Adipocyte (in vitro differentiated cells): ENCODE results near the gene MFAP3.
A peak's percentile ranks its signal among the peaks of the same experiment; 100 is the strongest.

Experiments used
- DNase-seq: peaks from one replicate; pipeline ENCODE4 v3.0.0-alpha.2; 2015; ENCODE audit warnings: low read depth
- H3K27me3 ChIP-seq: replicated peaks from 2 replicates; pipeline ENCODE4 v1.7.0; 2013; ENCODE audit warnings: mild to moderate bottlenecking, low read length, moderate library complexity; ENCODE audit not compliant: control insufficient read depth, insufficient read depth
- H3K36me3 ChIP-seq: 2 replicates; pipeline ENCODE4 v1.7.0; 2013; ENCODE audit warnings: low read length, mild to moderate bottlenecking, moderate library complexity; ENCODE audit not compliant: control insufficient read depth, insufficient read depth, severe bottlenecking
- H3K4me1 ChIP-seq: 2 replicates; pipeline ENCODE4 v1.7.0; 2013; ENCODE audit warnings: mild to moderate bottlenecking, low read length, moderate library complexity; ENCODE audit not compliant: control insufficient read depth, insufficient read depth
- H3K4me3 ChIP-seq: 2 replicates; pipeline ENCODE4 v1.7.0; 2013; ENCODE audit warnings: mild to moderate bottlenecking, low read length, moderate library complexity
- H3K9ac ChIP-seq: 2 replicates; pipeline ENCODE4 v1.7.0; 2013; ENCODE audit warnings: mild to moderate bottlenecking, low read length, moderate library complexity
- H3K9me3 ChIP-seq: 2 replicates; pipeline ENCODE4 v1.7.0; 2013; ENCODE audit warnings: mild to moderate bottlenecking, low read length, moderate library complexity; ENCODE audit not compliant: control insufficient read depth

Gene MFAP3

DNA sequence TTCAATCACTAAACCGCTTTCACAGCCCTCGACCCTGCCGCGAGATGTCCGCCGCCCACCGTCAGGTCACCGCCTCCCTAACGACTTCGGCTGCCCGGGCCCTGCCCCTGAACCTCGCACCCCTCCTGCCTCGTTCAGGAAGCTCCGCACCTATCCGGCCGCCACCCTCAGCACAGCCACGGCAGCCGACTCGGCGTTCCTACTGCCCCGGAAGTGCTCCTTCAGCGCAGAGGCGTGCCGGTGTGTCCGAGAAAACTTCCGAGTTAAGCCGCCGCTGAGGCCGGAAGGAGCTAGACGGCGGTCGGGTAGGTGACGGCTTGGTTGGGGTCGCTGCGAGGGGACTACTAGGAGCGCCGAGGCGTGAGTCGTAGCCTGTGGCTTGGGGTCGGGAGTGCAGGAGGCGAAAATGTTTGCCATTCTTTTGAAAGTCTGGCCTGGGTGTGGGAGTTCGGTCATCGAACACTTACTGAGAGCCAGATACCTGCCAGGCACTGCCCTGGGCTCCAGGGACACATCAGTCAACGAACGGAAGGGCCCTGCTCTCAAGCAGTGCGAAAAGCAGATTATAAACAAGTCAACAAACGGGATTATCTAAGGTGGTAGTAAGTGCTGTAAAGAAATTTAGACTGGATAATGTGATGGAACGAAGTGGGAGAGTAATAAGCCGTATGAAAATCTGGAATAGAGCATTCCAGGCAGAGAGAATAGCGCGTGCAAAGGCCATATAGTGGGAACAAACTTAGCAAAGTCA lies at the start of gene MFAP3, which contains the start of gene FAM114A2:
Gene MFAP3 (plus strand): TSS at position 261 of the 751 bp plus-strand sequence. CDS start 10,756 bp downstream, outside the sequence.
Gene FAM114A2 (minus strand): TSS at position 204 of the 751 bp plus-strand sequence. CDS start 3,957 bp downstream, outside the sequence.
- peaks cover 30% of the 10 kb centered on the region for H3K4me1 ChIP-seq
- peak within 1 kb of the TSS; percentile 97 for H3K4me3 ChIP-seq
- H3K36me3 ChIP-seq, result no peaks in the 10 kb centered on the region
- peak; percentile 97 for DNase-seq
- peak within 1 kb of the TSS; percentile 92 for H3K9ac ChIP-seq
- H3K27me3 ChIP-seq, result no peaks in the 10 kb centered on the region
- H3K9me3 ChIP-seq, result no peaks in the 10 kb centered on the region

DNA sequence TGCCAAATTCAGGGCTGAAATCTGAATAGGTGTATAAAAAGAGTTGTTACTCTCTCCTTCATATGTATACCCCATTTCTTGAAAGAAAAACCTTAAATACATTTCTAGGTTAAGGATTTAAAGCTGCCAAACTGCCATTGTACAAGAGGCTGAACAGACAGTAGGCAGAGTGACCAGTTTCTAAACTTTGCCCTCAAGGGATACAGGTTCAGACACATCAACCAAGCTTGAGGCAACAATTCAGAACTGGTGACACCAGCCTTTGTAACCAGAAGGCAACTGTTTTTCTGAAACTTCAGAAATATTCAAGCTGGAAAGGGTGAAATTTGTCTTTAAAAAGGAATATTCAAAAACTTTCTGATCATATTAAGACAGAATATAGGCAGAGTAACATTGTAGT lies 47.6 kb upstream of the MFAP3 start:
- Histone ChIP-seq H3K9me3 (no peaks in the 10 kb centered on the region), H3K27me3 (no peaks in the 10 kb centered on the region), H3K9ac (no peak overlapping the region), H3K4me3 (no peak overlapping the region), H3K36me3 (peaks cover 23% of the 10 kb centered on the region), H3K4me1 (peaks cover 16% of the 10 kb centered on the region)
- DNase-seq, result no peak

- Histone ChIP-seq H3K36me3 (peaks cover 58% of the 10 kb centered on the region), H3K4me3 (no peak overlapping the region), H3K9ac (no peak overlapping the region), H3K4me1 (peaks cover 8% of the 10 kb centered on the region), H3K9me3 (no peaks in the 10 kb centered on the region), H3K27me3 (no peaks in the 10 kb centered on the region)
- DNase-seq, result no peak
These were observed 40.8 kb upstream of the MFAP3 start for GRCh38 chr5:153998010-153998409.

DNA sequence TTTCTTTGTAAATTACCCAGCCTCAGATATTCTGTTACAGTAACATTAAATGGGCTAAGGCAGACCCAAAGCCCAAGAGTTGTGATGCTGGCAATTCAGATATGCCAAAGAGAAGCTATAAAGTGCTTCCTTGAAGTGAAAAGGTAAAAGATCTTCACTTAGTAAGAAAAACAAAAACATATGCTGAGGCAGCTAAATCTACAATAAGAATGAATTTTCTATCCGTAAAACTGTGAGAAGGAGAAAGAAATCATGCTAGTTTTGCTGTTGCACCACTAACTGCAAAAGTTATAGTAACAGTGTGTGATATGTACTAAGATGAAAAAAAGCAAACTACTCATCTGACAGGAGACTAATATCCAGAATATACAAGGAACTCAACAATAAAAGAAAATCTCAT lies 40.0 kb upstream of the MFAP3 start:
- H3K4me1 ChIP-seq, result peaks cover 8% of the 10 kb centered on the region
- H3K36me3 ChIP-seq, result peaks cover 58% of the 10 kb centered on the region
- H3K4me3 ChIP-seq, result no peak overlapping the region
- H3K9me3 ChIP-seq, result no peaks in the 10 kb centered on the region
- H3K27me3 ChIP-seq, result no peaks in the 10 kb centered on the region
- DNase-seq, result no peak
- no peak overlapping the region for H3K9ac ChIP-seq

DNA sequence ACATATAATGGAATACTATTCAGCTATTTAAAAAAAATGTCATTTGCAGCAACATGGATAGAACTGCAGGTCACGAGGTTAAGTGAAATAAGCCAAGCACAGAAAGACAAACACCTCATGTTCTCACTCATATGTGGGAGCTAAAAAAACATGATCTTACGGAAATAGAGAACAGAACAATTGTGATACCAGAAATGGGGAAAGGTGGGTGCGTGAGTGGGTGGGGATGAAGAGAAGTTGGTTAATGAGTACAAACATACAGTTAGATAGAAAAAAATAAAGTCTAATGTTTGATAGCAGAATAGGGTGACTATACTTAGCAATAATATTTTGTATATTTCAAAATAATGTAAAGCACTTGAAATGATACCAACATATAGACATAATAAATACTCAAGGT lies 38.8 kb upstream of the MFAP3 start:
- H3K4me1 ChIP-seq, result peaks cover 8% of the 10 kb centered on the region
- no peaks in the 10 kb centered on the region for H3K27me3 ChIP-seq
- H3K36me3 ChIP-seq, result peaks cover 48% of the 10 kb centered on the region
- no peak for DNase-seq
- H3K9ac ChIP-seq, result no peak overlapping the region
- no peak overlapping the region for H3K4me3 ChIP-seq
- H3K9me3 ChIP-seq, result no peaks in the 10 kb centered on the region

- Histone ChIP-seq H3K9me3 (no peaks in the 10 kb centered on the region), H3K4me3 (no peak overlapping the region), H3K36me3 (peaks cover 46% of the 10 kb centered on the region), H3K27me3 (no peaks in the 10 kb centered on the region), H3K9ac (no peak overlapping the region), H3K4me1 (peaks cover 8% of the 10 kb centered on the region)
- DNase-seq, result no peak
These were observed 38.1 kb upstream of the MFAP3 start for GRCh38 chr5:154000703-154001102.

DNA sequence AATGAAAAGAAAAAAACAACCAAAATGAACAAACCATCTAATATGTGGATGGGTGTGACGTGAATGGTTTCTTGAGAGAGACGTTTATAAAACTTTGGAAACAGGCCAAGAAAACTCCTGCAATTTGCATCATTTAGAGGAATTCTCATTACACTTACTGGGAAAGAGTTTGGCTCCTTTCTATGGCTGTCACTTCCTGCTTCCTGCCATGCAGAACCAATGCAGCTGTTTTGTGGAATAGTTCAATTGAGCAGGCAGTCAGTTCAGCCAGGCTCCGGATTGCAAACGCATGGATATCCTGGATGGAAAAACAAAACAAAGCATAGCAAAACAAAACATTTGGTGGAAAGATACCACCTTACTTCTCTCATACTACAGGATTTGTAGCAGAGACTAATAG lies 36.7 kb upstream of the MFAP3 start:
- peaks cover 8% of the 10 kb centered on the region for H3K4me1 ChIP-seq
- H3K36me3 ChIP-seq, result peaks cover 45% of the 10 kb centered on the region
- no peak for DNase-seq
- H3K9me3 ChIP-seq, result no peaks in the 10 kb centered on the region
- H3K4me3 ChIP-seq, result no peak overlapping the region
- no peaks in the 10 kb centered on the region for H3K27me3 ChIP-seq
- no peak overlapping the region for H3K9ac ChIP-seq

DNA sequence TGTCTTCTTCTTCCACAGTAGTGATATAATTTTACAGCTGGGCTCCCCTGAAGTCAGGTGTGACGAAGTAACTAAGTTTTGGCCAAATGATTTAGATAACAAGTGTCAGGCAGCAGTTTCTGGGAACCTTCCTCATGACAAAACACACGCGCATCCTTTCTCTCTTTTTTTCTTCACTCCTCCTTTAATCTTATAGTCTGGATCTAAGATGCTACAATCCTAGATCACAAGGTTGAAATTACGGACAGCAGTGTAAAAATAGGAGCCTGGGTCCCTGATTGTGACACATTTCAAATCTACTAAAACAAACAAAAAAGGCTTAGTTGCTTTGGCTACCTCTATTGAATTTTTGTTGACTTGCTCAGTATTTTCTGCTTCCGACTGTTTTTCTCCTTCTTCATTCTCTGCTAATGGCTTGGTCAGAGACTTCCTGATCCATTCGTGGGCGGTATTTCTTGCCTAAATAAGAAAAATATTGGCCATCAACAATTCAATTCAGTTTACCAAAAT lies 36.2 kb upstream of the MFAP3 start:
- no peaks in the 10 kb centered on the region for H3K9me3 ChIP-seq
- no peak for DNase-seq
- H3K9ac ChIP-seq, result no peak overlapping the region
- peaks cover 8% of the 10 kb centered on the region for H3K4me1 ChIP-seq
- H3K36me3 ChIP-seq, result peaks cover 44% of the 10 kb centered on the region
- no peak overlapping the region for H3K4me3 ChIP-seq
- H3K27me3 ChIP-seq, result no peaks in the 10 kb centered on the region

DNA sequence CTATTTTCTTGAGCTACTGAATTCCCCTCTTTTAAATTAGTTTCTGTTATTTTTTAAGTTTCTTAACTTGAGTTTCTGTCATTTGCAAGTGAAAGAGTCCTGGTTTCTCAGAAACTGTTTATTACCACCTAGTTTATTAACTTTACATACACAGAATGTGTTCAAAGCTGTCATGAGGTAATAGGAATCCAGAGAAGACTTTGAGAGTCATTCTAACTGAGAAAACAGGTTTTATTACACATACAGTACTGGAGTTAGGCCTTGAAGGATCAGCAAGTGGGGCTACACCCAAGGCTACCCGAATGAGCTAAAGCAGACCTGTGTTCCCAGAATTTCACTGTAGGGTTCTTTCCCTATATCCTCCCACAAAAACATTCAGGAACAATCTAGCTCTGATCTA lies 33.1 kb upstream of the MFAP3 start:
- Histone ChIP-seq H3K9me3 (no peaks in the 10 kb centered on the region), H3K27me3 (no peaks in the 10 kb centered on the region), H3K4me3 (no peak overlapping the region), H3K9ac (no peak overlapping the region), H3K36me3 (peaks cover 23% of the 10 kb centered on the region), H3K4me1 (peaks cover 14% of the 10 kb centered on the region)
- no peak for DNase-seq

GRCh38 chr5:154010660-154011059 lies 28.1 kb upstream of the MFAP3 start:
- peaks cover 28% of the 10 kb centered on the region for H3K36me3 ChIP-seq
- no peak overlapping the region for H3K9ac ChIP-seq
- no peak overlapping the region for H3K4me3 ChIP-seq
- peaks cover 11% of the 10 kb centered on the region for H3K4me1 ChIP-seq
- no peaks in the 10 kb centered on the region for H3K27me3 ChIP-seq
- H3K9me3 ChIP-seq, result no peaks in the 10 kb centered on the region
- peak; percentile 1 for DNase-seq

DNA sequence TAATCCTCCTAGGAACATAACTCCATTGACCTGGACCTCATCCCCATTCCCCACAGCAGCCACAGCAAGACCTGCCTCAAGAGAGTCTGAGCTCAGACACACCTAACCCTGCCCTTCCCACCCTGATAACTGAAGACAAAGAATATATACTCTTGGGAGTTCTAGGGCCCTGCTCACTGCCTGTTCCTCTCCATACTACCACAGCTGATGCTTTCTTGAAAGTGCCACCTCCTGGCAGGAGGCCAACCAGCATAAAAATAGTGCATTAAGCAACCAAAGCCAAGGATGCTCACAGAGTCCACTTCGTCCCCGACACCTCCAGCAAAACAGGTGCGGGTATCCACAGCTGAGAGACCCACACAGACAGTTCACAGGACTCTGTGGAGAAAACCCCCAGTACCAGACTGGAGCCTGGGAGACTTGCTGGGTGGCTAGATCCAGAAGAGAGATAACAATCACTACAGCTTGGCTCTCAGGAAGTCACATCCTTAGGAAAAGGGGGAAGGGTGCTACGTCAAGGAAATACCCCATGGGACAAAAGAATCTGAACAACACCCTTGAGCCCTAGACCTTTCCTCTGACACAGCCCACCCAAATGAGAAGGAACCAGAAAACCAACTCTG lies 23.6 kb upstream of the MFAP3 start:
- H3K9me3 ChIP-seq, result no peaks in the 10 kb centered on the region

More for the DNA sequence above, 23.6 kb upstream of the MFAP3 start:
- H3K27me3 ChIP-seq, result no peaks in the 10 kb centered on the region
- no peak for DNase-seq
- no peak overlapping the region for H3K4me3 ChIP-seq
- H3K36me3 ChIP-seq, result peaks cover 30% of the 10 kb centered on the region
- H3K4me1 ChIP-seq, result peaks cover 9% of the 10 kb centered on the region
- no peak overlapping the region for H3K9ac ChIP-seq
